Right lobe of liver (tissue), 6 donors: ENCODE results near the gene ATF2. TPM values are rescaled to one million over a fixed set of nuclear protein-coding genes. Genes with fewer than 3 reads are reported as not detected.
"Not testable (repeated sequence)": the region's sequence is repeated elsewhere in the genome, so short reads cannot be mapped to it uniquely, and the experiment has no call there.

Experiments
- ATAC-seq, 4 donors: fragments of 200-7000 bp; cut with Tn5 transposase; one replicate each; pipeline ENCODE4 v1.9.1; 2020; ENCODE audit warnings: mild to moderate bottlenecking in 4 of 4, moderate library complexity in 4 of 4
- DNase-seq, 3 donors: peaks; one replicate each; pipeline ENCODE4 v3.0.0-alpha.2; 2020
- H3K27ac ChIP-seq, 3 donors: fragments of 200-600 bp; one replicate each; pipeline ENCODE4 v1.8.0; 2022
- H3K27me3 ChIP-seq, 2 donors: fragments of 200-600 bp; one replicate each; pipeline ENCODE4 v1.8.0; 2022
- H3K36me3 ChIP-seq, 4 donors: fragments of 200-600 bp; sonication (generic) in 1 of 4; one replicate each; pipeline versions ENCODE4 v1.5.1 to v1.8.0; 2017 to 2022; ENCODE audit warnings: control low read depth in 1 of 4
- H3K4me1 ChIP-seq, 4 donors: fragments of 200-600 bp; sonication (generic) in 1 of 4; one replicate each; pipeline versions ENCODE4 v1.5.1 to v1.8.0; 2017 to 2022; ENCODE audit warnings: control low read depth in 1 of 4
- H3K4me3 ChIP-seq, 3 donors: fragments of 200-600 bp; one replicate each; pipeline ENCODE4 v1.8.0; 2022
- H3K9me3 ChIP-seq, 4 donors: fragments of 200-600 bp; sonication (generic) in 1 of 4; one replicate each; pipeline versions ENCODE4 v1.5.1 to v1.8.0; 2017 to 2022; ENCODE audit warnings: control low read depth in 1 of 4
- POLR2A ChIP-seq: fragments of 450-650 bp; IDR thresholded peaks from one replicate; pipeline ENCODE4 v1.6.1; 2017; ENCODE audit warnings: antibody characterized with exemption, mild to moderate bottlenecking
- WGBS: methylation state at CpG from one replicate; pipeline ENCODE4 v1.1.6; 2018; ENCODE audit warnings: low coverage, low lambda C conversion rate; ENCODE audit not compliant: insufficient coverage; ENCODE audit errors: missing lambda C conversion rate; 5-methylcytosine and 5-hydroxymethylcytosine counted together
- intact Hi-C, 2 donors: fragments of 100-400 bp; cut with DNase I; formaldehyde crosslinking; loops; one replicate each; pipeline versions ENCODE4 v1.11.2 to v1.14.1; 2022
- total RNA-seq, 6 experiments: library from RNA; depleted of rRNA in 2 of 6; stranded (reverse); fragments of >200 nt in 2 of 6; fragmentation: NEBNext Ultra II Directional in 3 of 6; extraction: Animal tissue kit (Norgen Biotek cat#: 25700) in 3 of 6; gene quantifications; one replicate each; pipeline versions ENCODE4 v1.1.0 to v1.2.4, GENCODE V29; 2016 to 2023
- TF ChIP-seq, protein P1 (sequence below), 4 donors: fragments of 200-600 bp in 3 of 4; fragments of 450-650 bp in 1 of 4; IDR thresholded peaks; one replicate each; pipeline versions ENCODE4 v1.5.1 to v1.8.0; 2016 to 2022; ENCODE audit warnings: antibody characterized with exemption in 4 of 4, mild to moderate bottlenecking in 2 of 4
- donor health status: DM: no; HTN: yes; CAD: no.
- donor health status: DM: no; HTN: no; CAD: no.
- donor health status: DM: no; HTN: no; CAD: no.
- donor health status: DM: no; HTN: yes; CAD: no.
- donor health status: DM: no; HTN: yes; CAD: no.

The ATF2 gene
- total RNA-seq, 6 experiments from 2014 or later, result 24.0 to 36.3 (median 27.4) TPM

DNA sequence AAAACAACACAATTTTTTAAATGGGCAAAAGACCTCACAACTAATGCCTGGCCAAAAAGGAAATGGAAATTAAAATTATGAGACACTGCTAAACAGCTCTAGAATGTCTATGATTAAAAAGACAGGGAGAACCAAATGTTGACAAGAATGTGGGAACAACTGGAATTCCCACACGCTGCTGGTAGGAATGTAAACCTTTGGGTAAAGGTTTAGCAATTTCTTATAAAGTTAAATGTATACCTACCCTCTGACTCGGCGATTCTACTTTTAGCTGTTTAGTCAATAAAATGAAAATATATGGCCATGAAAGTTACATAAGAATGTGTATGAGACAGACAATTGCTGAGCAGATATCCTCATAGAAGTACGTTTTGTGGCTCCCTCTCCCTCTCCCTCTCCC lies 60.9 kb downstream of the ATF2 start:
- ATAC-seq, result no peak
- no peak for TF ChIP-seq POLR2A
- TF ChIP-seq, protein P1, sequence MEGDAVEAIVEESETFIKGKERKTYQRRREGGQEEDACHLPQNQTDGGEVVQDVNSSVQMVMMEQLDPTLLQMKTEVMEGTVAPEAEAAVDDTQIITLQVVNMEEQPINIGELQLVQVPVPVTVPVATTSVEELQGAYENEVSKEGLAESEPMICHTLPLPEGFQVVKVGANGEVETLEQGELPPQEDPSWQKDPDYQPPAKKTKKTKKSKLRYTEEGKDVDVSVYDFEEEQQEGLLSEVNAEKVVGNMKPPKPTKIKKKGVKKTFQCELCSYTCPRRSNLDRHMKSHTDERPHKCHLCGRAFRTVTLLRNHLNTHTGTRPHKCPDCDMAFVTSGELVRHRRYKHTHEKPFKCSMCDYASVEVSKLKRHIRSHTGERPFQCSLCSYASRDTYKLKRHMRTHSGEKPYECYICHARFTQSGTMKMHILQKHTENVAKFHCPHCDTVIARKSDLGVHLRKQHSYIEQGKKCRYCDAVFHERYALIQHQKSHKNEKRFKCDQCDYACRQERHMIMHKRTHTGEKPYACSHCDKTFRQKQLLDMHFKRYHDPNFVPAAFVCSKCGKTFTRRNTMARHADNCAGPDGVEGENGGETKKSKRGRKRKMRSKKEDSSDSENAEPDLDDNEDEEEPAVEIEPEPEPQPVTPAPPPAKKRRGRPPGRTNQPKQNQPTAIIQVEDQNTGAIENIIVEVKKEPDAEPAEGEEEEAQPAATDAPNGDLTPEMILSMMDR (IDR thresholded peaks at IDR 0.05), result no peak
- WGBS, result 98% methylated on average over 4 of the region's 4 CpGs
- no peaks in the 10 kb centered on the region for H3K27me3 ChIP-seq
- H3K36me3 ChIP-seq, result no peaks in the 10 kb centered on the region
- H3K9me3 ChIP-seq, result no peaks in the 10 kb centered on the region
- no peak overlapping the region for H3K4me3 ChIP-seq
- DNase-seq, result no peak
- intact Hi-C loops, result no loop called here
- H3K27ac ChIP-seq, result no peak overlapping the region
- no peaks in the 10 kb centered on the region for H3K4me1 ChIP-seq

DNA sequence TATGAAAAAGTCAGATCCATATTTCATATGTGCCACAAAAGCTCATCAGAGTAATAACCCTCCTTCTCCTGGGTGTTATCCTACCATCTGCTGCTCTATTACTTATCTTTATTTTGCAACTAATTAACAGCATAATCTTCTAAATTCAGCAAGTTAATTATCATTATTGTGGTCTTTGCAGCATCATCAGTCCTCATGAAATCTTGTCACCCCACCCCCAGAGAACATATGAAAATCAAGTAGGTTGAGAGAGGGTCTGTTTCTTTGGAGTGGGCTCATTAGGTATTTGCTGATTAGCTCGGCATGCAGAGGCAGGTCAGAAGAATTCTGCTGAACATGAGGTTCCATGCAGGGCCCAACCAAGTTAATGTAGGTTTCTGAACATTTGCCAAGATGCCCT lies 64.8 kb downstream of the ATF2 start:
- no peaks in the 10 kb centered on the region for H3K27me3 ChIP-seq
- intact Hi-C loops, result no loop called here
- WGBS, result 60% methylated on average over 1 of the region's 1 CpG
- TF ChIP-seq POLR2A, result no peak
- TF ChIP-seq, protein P1 (IDR thresholded peaks at IDR 0.05), result no peak
- ATAC-seq, result no peak
- no peak for DNase-seq
- no peaks in the 10 kb centered on the region for H3K9me3 ChIP-seq
- H3K4me1 ChIP-seq, result no peaks in the 10 kb centered on the region
- H3K4me3 ChIP-seq, result no peak overlapping the region
- H3K36me3 ChIP-seq, result no peaks in the 10 kb centered on the region
- no peak overlapping the region for H3K27ac ChIP-seq

DNA sequence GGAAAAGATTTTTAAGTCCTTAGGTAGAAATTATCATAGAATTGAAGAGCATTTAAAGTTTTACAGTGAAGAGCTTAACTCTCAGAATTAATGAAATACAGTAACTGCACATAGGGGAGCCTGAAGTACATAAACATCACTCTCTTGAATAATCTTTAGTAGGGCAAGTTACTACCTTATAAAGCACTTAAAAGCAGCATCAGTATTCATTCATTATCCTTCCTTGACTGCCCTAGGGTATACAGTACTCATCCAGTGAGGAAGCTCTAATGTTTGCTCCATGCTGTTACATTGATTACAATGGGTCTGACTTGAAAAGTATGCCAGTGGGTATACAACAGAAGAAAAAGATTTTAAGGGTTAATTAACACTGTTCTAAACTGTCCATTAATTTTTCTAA lies 66.5 kb downstream of the ATF2 start:
- intact Hi-C loops, result no loop called here
- DNase-seq (no peak), ATAC-seq (no peak)
- TF ChIP-seq POLR2A, result no peak
- TF ChIP-seq, protein P1 (IDR thresholded peaks at IDR 0.05), result no peak
- peaks cover 0 to 8% (median 3%) of the 10 kb centered on the region in 4 donors for H3K36me3 ChIP-seq
- H3K27me3 ChIP-seq, result no peaks in the 10 kb centered on the region
- no peak overlapping the region for H3K27ac ChIP-seq
- no peak overlapping the region for H3K4me3 ChIP-seq
- no peaks in the 10 kb centered on the region for H3K4me1 ChIP-seq
- no peaks in the 10 kb centered on the region for H3K9me3 ChIP-seq

DNA sequence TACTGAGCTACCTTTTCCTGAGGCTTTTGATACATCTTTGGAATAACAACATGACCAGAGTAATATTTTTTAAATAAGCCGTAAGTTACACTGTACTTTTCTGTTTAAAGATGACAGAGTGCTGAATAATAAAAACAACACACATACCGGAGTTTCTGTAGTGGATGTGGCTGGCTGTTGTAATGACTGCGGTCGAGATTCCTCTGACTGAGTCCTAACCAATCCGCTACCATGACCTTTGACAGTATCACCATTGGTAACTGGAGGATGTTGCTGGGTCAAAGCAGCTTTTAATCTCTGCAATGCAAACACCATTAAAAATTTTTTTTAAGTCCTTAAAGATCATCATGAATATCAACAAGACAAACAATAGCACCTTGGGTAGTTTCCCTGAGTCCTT lies 70.7 kb downstream of the ATF2 start:
- intact Hi-C loops, result no loop called here
- H3K27ac ChIP-seq, result no peak overlapping the region
- no peaks in the 10 kb centered on the region for H3K4me1 ChIP-seq
- peaks cover 0 to 28% (median 7%) of the 10 kb centered on the region in 4 donors for H3K36me3 ChIP-seq
- no peak for DNase-seq
- no peak overlapping the region for H3K4me3 ChIP-seq
- no peaks in the 10 kb centered on the region for H3K27me3 ChIP-seq
- WGBS, result 90% methylated on average over 5 of the region's 5 CpGs
- no peaks in the 10 kb centered on the region for H3K9me3 ChIP-seq
- TF ChIP-seq, protein P1 (IDR thresholded peaks at IDR 0.05), result no peak
- no peak for TF ChIP-seq POLR2A
- ATAC-seq, result no peak

DNA sequence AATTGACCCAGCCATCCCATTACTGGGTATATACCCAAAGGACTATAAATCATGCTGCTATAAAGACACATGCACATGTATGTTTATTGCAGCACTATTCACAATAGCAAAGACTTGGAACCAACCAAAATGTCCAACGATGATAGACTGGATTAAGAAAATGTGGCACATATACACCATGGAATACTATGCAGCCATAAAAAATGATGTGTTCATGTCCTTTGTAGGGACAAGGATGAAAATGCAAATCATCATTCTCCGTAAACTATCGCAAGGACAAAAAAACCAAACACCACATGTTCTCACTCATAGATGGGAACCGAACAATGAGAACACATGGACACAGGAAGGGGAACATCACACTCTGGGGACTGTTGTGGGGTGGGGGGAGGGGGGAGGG lies 83.9 kb downstream of the ATF2 start:
- H3K36me3 ChIP-seq, result peaks cover 0 to 21% (median 2%) of the 10 kb centered on the region in 4 donors
- intact Hi-C loops, H3K9me3 ChIP-seq, ATAC-seq, H3K4me3 ChIP-seq, H3K4me1 ChIP-seq, H3K27me3 ChIP-seq, DNase-seq, H3K27ac ChIP-seq: not testable (repeated sequence)
- 100% methylated on average over 3 of the region's 4 CpGs for WGBS
